CD4-positive, alpha-beta T cell (primary cell): ENCODE results near the gene RUNX3. TPM values are rescaled to one million over a fixed set of nuclear protein-coding genes. Genes with fewer than 3 reads are reported as not detected.
A peak's percentile ranks its signal among the peaks of the same experiment; 100 is the strongest.

Experiments
- ATAC-seq: fragments of 200-7000 bp; cut with Tn5 transposase; one replicate; pipeline ENCODE4 v1.10.0; 2022; ENCODE audit warnings: mild to moderate bottlenecking; ENCODE audit not compliant: poor library complexity
- CTCF ChIA-PET: fragments of 350-600 bp; sonication (Branson Sonifier 250); formaldehyde crosslinking; loops from one replicate; lab custom pipeline; 2021; ENCODE audit warnings: antibody characterized with exemption, inconsistent platforms; lab: Charles Lee
- POLR2A ChIA-PET: fragments of 350-600 bp; sonication (Branson Sonifier 250); formaldehyde crosslinking; loops from one replicate; lab custom pipeline; 2021; ENCODE audit warnings: antibody characterized with exemption, inconsistent platforms; lab: Charles Lee
- DNase-seq, 14 experiments: peaks; one replicate each; pipeline ENCODE4 v3.0.0-alpha.2; 2013 to 2020; ENCODE audit warnings: mixed read lengths in 2 of 14
- H3K27ac ChIP-seq, 2 donors: one replicate each; pipeline versions ENCODE4 v1.5.1 to v1.7.0; 2013; ENCODE audit warnings: low read length in 2 of 2, low read depth in 1 of 2, mild to moderate bottlenecking in 1 of 2
- H3K27me3 ChIP-seq, 2 experiments: 1 replicate in 1 of 2; 2 replicates in 1 of 2; pipeline versions ENCODE4 v1.6.1 to v1.7.0; 2013; ENCODE audit warnings: low read length in 2 of 2, control low read depth in 1 of 2, mild to moderate bottlenecking in 1 of 2, moderate library complexity in 1 of 2; ENCODE audit not compliant: insufficient read depth in 2 of 2, control insufficient read depth in 1 of 2
- H3K36me3 ChIP-seq: one replicate; pipeline ENCODE4 v1.6.1; 2013; ENCODE audit warnings: low read length, control low read depth; ENCODE audit not compliant: insufficient read depth
- H3K4me1 ChIP-seq: one replicate; pipeline ENCODE4 v1.6.1; 2013; ENCODE audit warnings: low read length, control low read depth; ENCODE audit not compliant: insufficient read depth
- H3K4me3 ChIP-seq: one replicate; pipeline ENCODE4 v1.5.1; 2013; ENCODE audit warnings: mild to moderate bottlenecking, low read length, moderate library complexity
- H3K9me3 ChIP-seq, 2 experiments: 1 replicate in 1 of 2; 2 replicates in 1 of 2; pipeline versions ENCODE4 v1.6.1 to v1.7.0; 2013; ENCODE audit warnings: low read length in 2 of 2, mild to moderate bottlenecking in 2 of 2, control low read depth in 1 of 2, moderate library complexity in 1 of 2; ENCODE audit not compliant: control insufficient read depth in 1 of 2, insufficient read depth in 1 of 2
- H3K27ac Mint-ChIP-seq: one replicate; pipeline ENCODE4 v1.8.0; 2020; ENCODE audit warnings: mixed read lengths
- H3K27me3 Mint-ChIP-seq: one replicate; pipeline ENCODE4 v1.8.0; 2021; ENCODE audit warnings: mixed read lengths
- H3K36me3 Mint-ChIP-seq: one replicate; pipeline ENCODE4 v1.8.0; 2021; ENCODE audit warnings: low read depth, mixed read lengths
- H3K4me1 Mint-ChIP-seq: one replicate; pipeline ENCODE4 v1.8.0; 2021; ENCODE audit warnings: low read depth, mixed read lengths
- H3K4me3 Mint-ChIP-seq: one replicate; pipeline ENCODE4 v1.8.0; 2020; ENCODE audit warnings: mild to moderate bottlenecking, mixed read lengths
- H3K9me3 Mint-ChIP-seq: one replicate; pipeline ENCODE4 v1.8.0; 2020; ENCODE audit warnings: mixed read lengths
- CTCF ChIP-seq: fragments of 200-600 bp; IDR thresholded peaks from one replicate; pipeline ENCODE4 v1.8.0; 2022; ENCODE audit warnings: antibody characterized with exemption, mild to moderate bottlenecking
- intact Hi-C, 2 experiments: fragments of 100-400 bp; cut with DNase I in 1 of 2; cut with micrococcal nuclease in 1 of 2; formaldehyde crosslinking; loops; one replicate each; pipeline versions ENCODE4 v1.15.1 to v1.9.0; 2023 to 2025; cut with DNase I, micrococcal nuclease
- total RNA-seq, 174 experiments: library from RNA in 2 of 174; stranded (reverse) in 2 of 174; gene quantifications; one replicate each; pipeline ENCODE4 v1.2.3 and lab custom pipeline; 2021 to 2026

RUNX3 gene
- total RNA-seq, 2 experiments from 2014 or later = 202 to 209 TPM

- peak overlapping the region; percentile 11 for H3K4me3 ChIP-seq
- no peaks in the 10 kb centered on the region for H3K9me3 ChIP-seq
- Mint-ChIP-seq H3K9me3 (no peaks in the 10 kb centered on the region), H3K4me3 (peak overlapping the region; percentile 48), H3K36me3 (peaks cover 97% of the 10 kb centered on the region), H3K4me1 (peaks cover 81% of the 10 kb centered on the region), H3K27me3 (no peaks in the 10 kb centered on the region), H3K27ac (peak overlapping the region; percentile 98)
- ATAC-seq (no peak), DNase-seq (peak in 3 of 14 experiments; percentile 53 to 70 (median 57))
- intact Hi-C loops = no loop called here
- no peaks in the 10 kb centered on the region for H3K27me3 ChIP-seq
- ChIA-PET CTCF (interaction anchor here (1.2 kb wide), 1 partner anchor 13 kb away, joined by 3 read pairs; no protein-coding TSS in a partner anchor), POLR2A (interaction anchor here (1.1 to 8.3 kb wide), 3 partner anchors 11 to 99 kb away, joined by 3 to 121 read pairs (median 4); no protein-coding TSS in a partner anchor)
- H3K36me3 ChIP-seq = peaks cover 80% of the 10 kb centered on the region
- TF ChIP-seq CTCF = no peak
- H3K4me1 ChIP-seq = peaks cover 95% of the 10 kb centered on the region
- peak overlapping the region; percentile 53 to 57 for H3K27ac ChIP-seq
Measured at GRCh38 chr1:24923485-24924113, 6.5 kb downstream of the RUNX3 start.

GRCh38 chr1:24921938-24922662, 8.0 kb downstream of the RUNX3 start:
- H3K9me3 Mint-ChIP-seq = no peaks in the 10 kb centered on the region
- ChIA-PET POLR2A (interaction anchor here (1.1 kb wide), 1 partner anchor 8 kb away, joined by 3 read pairs; the partner anchor contains the start of gene RUNX3), CTCF (interaction anchor here (0.6 to 1.5 kb wide), 3 partner anchors 8 to 723 kb away, joined by 3 to 5 read pairs (median 4); partner anchors contain the start of gene RUNX3)
- peaks cover 73% of the 10 kb centered on the region for H3K4me1 Mint-ChIP-seq
- Histone ChIP-seq H3K27me3 (no peaks in the 10 kb centered on the region), H3K36me3 (peaks cover 91% of the 10 kb centered on the region), H3K4me3 (no peak overlapping the region), H3K9me3 (no peaks in the 10 kb centered on the region), H3K27ac (peak overlapping the region; percentile 57 to 69), H3K4me1 (peaks cover 97% of the 10 kb centered on the region)
- DNase-seq (peak in 4 of 14 experiments; percentile 43 to 87 (median 80)), ATAC-seq (peak; percentile 47)
- no peaks in the 10 kb centered on the region for H3K27me3 Mint-ChIP-seq
- H3K36me3 Mint-ChIP-seq = peaks cover 97% of the 10 kb centered on the region
- intact Hi-C loops = no loop called here
- TF ChIP-seq CTCF = no peak
- H3K27ac Mint-ChIP-seq = peak overlapping the region; percentile 98
- H3K4me3 Mint-ChIP-seq = peak overlapping the region; percentile 82

- ChIA-PET CTCF (interaction anchor here (1.0 to 1.5 kb wide), 2 partner anchors 9 to 11 kb away, joined by 4 to 5 read pairs; partner anchors contain the start of gene RUNX3), POLR2A (interaction anchor here (1.1 kb wide), 1 partner anchor 9 kb away, joined by 3 read pairs; the partner anchor contains the start of gene RUNX3)
- H3K4me1 Mint-ChIP-seq = peaks cover 66% of the 10 kb centered on the region
- no peak for DNase-seq
- H3K4me3 Mint-ChIP-seq = no peak overlapping the region
- H3K9me3 ChIP-seq = no peaks in the 10 kb centered on the region
- intact Hi-C loops = no loop called here
- H3K27ac Mint-ChIP-seq = peak overlapping the region; percentile 98
- peaks cover 97% of the 10 kb centered on the region for H3K4me1 ChIP-seq
- TF ChIP-seq CTCF = no peak
- H3K4me3 ChIP-seq = no peak overlapping the region
- no peak for ATAC-seq
- peaks cover 98% of the 10 kb centered on the region for H3K36me3 Mint-ChIP-seq
- H3K27ac ChIP-seq = peak overlapping the region; percentile 45 to 69
- H3K27me3 Mint-ChIP-seq = no peaks in the 10 kb centered on the region
- H3K27me3 ChIP-seq = no peaks in the 10 kb centered on the region
- no peaks in the 10 kb centered on the region for H3K9me3 Mint-ChIP-seq
- H3K36me3 ChIP-seq = peaks cover 92% of the 10 kb centered on the region
Measured at GRCh38 chr1:24921412-24921811, 8.7 kb downstream of the RUNX3 start.
